HG03558 (cell line): ENCODE results near the gene ADAMTS12.

Experiments
- ATAC-seq: cut with Tn5 transposase; IDR thresholded peaks from one replicate; pipeline ENCODE4 v1.9.1; 2021; ENCODE audit warnings: moderate number of reproducible peaks; ENCODE audit not compliant: unreplicated experiment; ENCODE audit errors: extremely low read depth

The ADAMTS12 gene

GRCh38 chr5:33501899-33502298 lies 389.9 kb downstream of the ADAMTS12 start:
- no peak for ATAC-seq

- ATAC-seq, result no peak
These were observed 390.5 kb downstream of the ADAMTS12 start for GRCh38 chr5:33501260-33501659.

GRCh38 chr5:33494466-33494865 lies 397.3 kb downstream of the ADAMTS12 start:
- no peak for ATAC-seq

GRCh38 chr5:33491941-33492340 lies 399.8 kb downstream of the ADAMTS12 start:
- no peak for ATAC-seq

GRCh38 chr5:33490071-33490665 lies 401.6 kb downstream of the ADAMTS12 start:
- ATAC-seq, result no peak

GRCh38 chr5:33489481-33490067 lies 402.2 kb downstream of the ADAMTS12 start:
- ATAC-seq, result no peak

- no peak for ATAC-seq
These were observed 403.0 kb downstream of the ADAMTS12 start for GRCh38 chr5:33488558-33489355.

- no peak for ATAC-seq
These were observed 404.6 kb downstream of the ADAMTS12 start for GRCh38 chr5:33487236-33487635.

- no peak for ATAC-seq
These were observed 409.5 kb downstream of the ADAMTS12 start for GRCh38 chr5:33482335-33482734.

- no peak for ATAC-seq
These were observed 410.9 kb downstream of the ADAMTS12 start for GRCh38 chr5:33480876-33481275.

- no peak for ATAC-seq
These were observed 412.5 kb downstream of the ADAMTS12 start for GRCh38 chr5:33479311-33479710.

- ATAC-seq, result no peak
These were observed 414.0 kb downstream of the ADAMTS12 start for GRCh38 chr5:33477816-33478215.

GRCh38 chr5:33476992-33477391 lies 414.8 kb downstream of the ADAMTS12 start:
- ATAC-seq, result no peak

GRCh38 chr5:33475706-33476105 lies 416.1 kb downstream of the ADAMTS12 start:
- no peak for ATAC-seq

- no peak for ATAC-seq
These were observed 416.8 kb downstream of the ADAMTS12 start for GRCh38 chr5:33474931-33475499.

GRCh38 chr5:33474004-33474403 lies 417.8 kb downstream of the ADAMTS12 start:
- no peak for ATAC-seq
